ENCODE data around the gene CDYL2.
"Not testable (repeated sequence)": the region's sequence is repeated elsewhere in the genome, so short reads cannot be mapped to it uniquely, and the experiment has no call there.

The CDYL2 gene

DNA sequence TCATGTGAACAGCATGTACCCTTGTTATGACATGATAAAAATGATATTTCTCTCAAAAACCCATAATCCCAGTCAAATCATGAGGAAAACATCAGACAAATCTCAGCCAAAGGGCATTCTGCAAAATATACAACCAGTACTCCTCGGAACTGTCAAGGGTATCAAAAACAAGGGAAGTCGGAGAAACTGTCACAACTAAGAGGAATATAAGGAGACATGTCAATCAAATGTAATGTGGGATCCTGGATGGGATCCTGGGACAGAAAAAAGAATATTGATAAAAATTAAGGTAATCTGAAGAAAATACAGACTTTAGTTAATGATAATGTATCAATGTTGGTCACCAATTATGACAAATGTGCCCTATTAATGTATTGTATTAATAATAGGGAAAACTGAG lies 15.6 kb upstream of the CDYL2 start:
- Histone ChIP-seq H4K20me1 (ENCODE audit: control insufficient read depth, insufficient read depth, low read depth, low read length) (no peaks in the 10 kb centered on the region), H3K79me2 (ENCODE audit: control insufficient read depth, low read length) (no peaks in the 10 kb centered on the region), H3K4me3 (ENCODE audit: low read length) (no peak overlapping the region), H3K9me3 (ENCODE audit: control insufficient read depth, insufficient read depth, low read length) (no peaks in the 10 kb centered on the region), H3K36me3 (ENCODE audit: control insufficient read depth, low read length) (no peaks in the 10 kb centered on the region), H3K4me2 (ENCODE audit: low read length) (no peak overlapping the region), H3K27me3 (ENCODE audit: control insufficient read depth, low read length) (no peaks in the 10 kb centered on the region; the same call in 1 of the 2 replicates), H3F3A (ENCODE audit: control insufficient read depth, insufficient read depth) (no peaks in the 10 kb centered on the region), H3K9me2 (replicated peaks; ENCODE audit: control insufficient read depth, low read length) (no peaks in the 10 kb centered on the region), H3K4me1 (ENCODE audit: control insufficient read depth, low read length) (no peaks in the 10 kb centered on the region), H3K27ac (ENCODE audit: low read depth, low read length) (no peak overlapping the region)
- no peak for TF ChIP-seq EZH2phosphoT487 (IDR thresholded peaks at IDR 0.05; ENCODE audit: borderline replicate concordance, low read length)
- TF ChIP-seq, protein P1, sequence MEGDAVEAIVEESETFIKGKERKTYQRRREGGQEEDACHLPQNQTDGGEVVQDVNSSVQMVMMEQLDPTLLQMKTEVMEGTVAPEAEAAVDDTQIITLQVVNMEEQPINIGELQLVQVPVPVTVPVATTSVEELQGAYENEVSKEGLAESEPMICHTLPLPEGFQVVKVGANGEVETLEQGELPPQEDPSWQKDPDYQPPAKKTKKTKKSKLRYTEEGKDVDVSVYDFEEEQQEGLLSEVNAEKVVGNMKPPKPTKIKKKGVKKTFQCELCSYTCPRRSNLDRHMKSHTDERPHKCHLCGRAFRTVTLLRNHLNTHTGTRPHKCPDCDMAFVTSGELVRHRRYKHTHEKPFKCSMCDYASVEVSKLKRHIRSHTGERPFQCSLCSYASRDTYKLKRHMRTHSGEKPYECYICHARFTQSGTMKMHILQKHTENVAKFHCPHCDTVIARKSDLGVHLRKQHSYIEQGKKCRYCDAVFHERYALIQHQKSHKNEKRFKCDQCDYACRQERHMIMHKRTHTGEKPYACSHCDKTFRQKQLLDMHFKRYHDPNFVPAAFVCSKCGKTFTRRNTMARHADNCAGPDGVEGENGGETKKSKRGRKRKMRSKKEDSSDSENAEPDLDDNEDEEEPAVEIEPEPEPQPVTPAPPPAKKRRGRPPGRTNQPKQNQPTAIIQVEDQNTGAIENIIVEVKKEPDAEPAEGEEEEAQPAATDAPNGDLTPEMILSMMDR (IDR thresholded peaks at IDR 0.05; ENCODE audit: low read depth, low read length, poor library complexity, severe bottlenecking): no peak

- Histone ChIP-seq H3K27me3 (ENCODE audit: control insufficient read depth, low read length) (no peaks in the 10 kb centered on the region), H3K9me3 (ENCODE audit: control insufficient read depth, insufficient read depth, low read length) (no peaks in the 10 kb centered on the region), H3K27ac (ENCODE audit: low read depth, low read length) (no peak overlapping the region), H3K4me1 (ENCODE audit: control insufficient read depth, low read length) (no peaks in the 10 kb centered on the region), H3K79me2 (ENCODE audit: control insufficient read depth, low read length) (no peaks in the 10 kb centered on the region), H4K20me1 (ENCODE audit: control insufficient read depth, insufficient read depth, low read depth, low read length) (no peaks in the 10 kb centered on the region), H3K9me2 (replicated peaks; ENCODE audit: control insufficient read depth, low read length) (no peaks in the 10 kb centered on the region), H3K36me3 (ENCODE audit: control insufficient read depth, low read length) (no peaks in the 10 kb centered on the region), H3K4me2 (ENCODE audit: low read length) (no peak overlapping the region), H3K4me3 (ENCODE audit: low read length) (no peak overlapping the region), H3F3A (ENCODE audit: control insufficient read depth, insufficient read depth) (no peaks in the 10 kb centered on the region)
- no peak for TF ChIP-seq EZH2phosphoT487 (IDR thresholded peaks at IDR 0.05; ENCODE audit: borderline replicate concordance, low read length)
- TF ChIP-seq, protein P1 (IDR thresholded peaks at IDR 0.05; ENCODE audit: low read depth, low read length, poor library complexity, severe bottlenecking): no peak
These were observed 12.0 kb upstream of the CDYL2 start for GRCh38 chr16:80816356-80816755.

- not testable (repeated sequence) for H3K27ac ChIP-seq (ENCODE audit: low read depth, low read length); H3K79me2 ChIP-seq (ENCODE audit: control insufficient read depth, low read length); H3K36me3 ChIP-seq (ENCODE audit: control insufficient read depth, low read length); H3F3A ChIP-seq (ENCODE audit: control insufficient read depth, insufficient read depth); H3K27me3 ChIP-seq (ENCODE audit: control insufficient read depth, low read length); H4K20me1 ChIP-seq (ENCODE audit: control insufficient read depth, insufficient read depth, low read depth, low read length); H3K4me1 ChIP-seq (ENCODE audit: control insufficient read depth, low read length); H3K9me3 ChIP-seq (ENCODE audit: control insufficient read depth, insufficient read depth, low read length); H3K4me3 ChIP-seq (ENCODE audit: low read length); H3K9me2 ChIP-seq (replicated peaks; ENCODE audit: control insufficient read depth, low read length); H3K4me2 ChIP-seq (ENCODE audit: low read length)
These were observed 10.9 kb upstream of the CDYL2 start for GRCh38 chr16:80815278-80815677.

DNA sequence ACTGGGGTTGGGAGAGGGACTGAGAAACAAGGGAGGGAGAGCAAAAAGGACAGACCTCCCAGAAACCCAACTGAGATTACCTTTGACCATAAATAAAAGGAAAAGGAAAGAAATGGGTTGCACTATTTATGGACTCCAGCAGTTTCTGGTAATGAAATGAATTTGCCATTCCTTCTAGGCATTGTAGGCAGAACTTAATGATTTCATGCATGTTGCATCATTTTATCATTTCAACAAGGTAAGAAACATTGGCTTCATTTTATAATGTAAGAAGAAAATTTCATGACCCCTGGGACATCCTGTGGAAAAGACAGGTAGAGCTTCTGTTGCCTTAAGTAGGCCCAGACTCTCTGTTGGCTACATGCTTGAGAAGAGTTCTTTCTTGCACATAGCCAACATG lies 8.2 kb upstream of the CDYL2 start:
- no peaks in the 10 kb centered on the region for H3K36me3 ChIP-seq (ENCODE audit: control insufficient read depth, low read length)
- H3K4me1 ChIP-seq (ENCODE audit: control insufficient read depth, low read length): no peaks in the 10 kb centered on the region
- no peak overlapping the region for H3K4me3 ChIP-seq (ENCODE audit: low read length)
- no peaks in the 10 kb centered on the region for H3K27me3 ChIP-seq (ENCODE audit: control insufficient read depth, low read length)
- no peaks in the 10 kb centered on the region for H3K9me2 ChIP-seq (replicated peaks; ENCODE audit: control insufficient read depth, low read length)
- no peaks in the 10 kb centered on the region for H4K20me1 ChIP-seq (ENCODE audit: control insufficient read depth, insufficient read depth, low read depth, low read length)
- no peak overlapping the region for H3K27ac ChIP-seq (ENCODE audit: low read depth, low read length)
- no peaks in the 10 kb centered on the region for H3F3A ChIP-seq (ENCODE audit: control insufficient read depth, insufficient read depth)
- no peaks in the 10 kb centered on the region for H3K9me3 ChIP-seq (ENCODE audit: control insufficient read depth, insufficient read depth, low read length)
- H3K4me2 ChIP-seq (ENCODE audit: low read length): no peak overlapping the region
- no peaks in the 10 kb centered on the region for H3K79me2 ChIP-seq (ENCODE audit: control insufficient read depth, low read length)
- TF ChIP-seq EZH2phosphoT487 (IDR thresholded peaks at IDR 0.05; ENCODE audit: borderline replicate concordance, low read length): no peak
- TF ChIP-seq, protein P1 (IDR thresholded peaks at IDR 0.05; ENCODE audit: low read depth, low read length, poor library complexity, severe bottlenecking): no peak

All from DOHH2 (cell line).